HT-29 (cell line): ENCODE results near the gene SLC39A12. TPM values are rescaled to one million over a fixed set of nuclear protein-coding genes. Genes with fewer than 3 reads are reported as not detected.
A peak's percentile ranks its signal among the peaks of the same experiment; 100 is the strongest.
"Not testable (repeated sequence)": the region's sequence is repeated elsewhere in the genome, so short reads cannot be mapped to it uniquely, and the experiment has no call there.

Source experiments
- DNase-seq: peaks from one replicate; pipeline ENCODE4 v3.0.0-alpha.2; 2015; ENCODE audit warnings: low spot score
- total RNA-seq: library from RNA; depleted of rRNA; stranded (reverse); fragments of >200 nt; shearing (Covaris generic); gene quantifications from 2 replicates; pipeline ENCODE4 v1.2.3, GENCODE V29; 2014; rRNA removed

Gene SLC39A12
- not detected in 2 replicates for total RNA-seq

DNA sequence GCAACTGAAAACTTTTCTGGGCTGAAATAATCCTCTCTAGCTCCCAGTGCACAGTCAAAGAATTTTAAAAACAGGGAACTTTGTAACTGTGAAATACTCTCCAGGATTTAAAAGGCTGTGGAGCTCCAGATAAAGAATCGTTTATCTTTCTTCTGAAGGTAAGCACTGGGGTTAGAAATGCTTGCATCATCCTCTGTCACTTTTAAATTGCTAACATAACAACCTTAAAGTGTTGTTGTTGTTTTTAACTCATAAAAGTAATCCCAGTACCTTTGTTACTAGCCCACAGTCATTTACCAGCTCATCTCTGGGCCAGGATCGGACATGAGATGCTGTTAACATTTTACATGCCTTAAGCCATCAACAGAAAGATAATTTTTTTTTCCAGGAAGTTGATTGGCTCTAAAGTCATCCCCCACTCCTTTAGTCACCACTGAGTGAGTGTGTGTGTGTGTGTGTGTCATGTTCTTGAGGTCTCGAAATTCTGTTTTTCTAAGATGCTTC lies at the start of gene SLC39A12:
TSS of gene SLC39A12 (plus strand) at position 51 of the 504 bp plus-strand sequence. CDS start 1,359 bp downstream, outside the sequence.
- no peak for DNase-seq

- DNase-seq = no peak
These were observed 47.2 kb upstream of the SLC39A12 start for GRCh38 chr10:17904564-17904963.

GRCh38 chr10:17905491-17905890 lies 46.2 kb upstream of the SLC39A12 start:
- no peak for DNase-seq

DNA sequence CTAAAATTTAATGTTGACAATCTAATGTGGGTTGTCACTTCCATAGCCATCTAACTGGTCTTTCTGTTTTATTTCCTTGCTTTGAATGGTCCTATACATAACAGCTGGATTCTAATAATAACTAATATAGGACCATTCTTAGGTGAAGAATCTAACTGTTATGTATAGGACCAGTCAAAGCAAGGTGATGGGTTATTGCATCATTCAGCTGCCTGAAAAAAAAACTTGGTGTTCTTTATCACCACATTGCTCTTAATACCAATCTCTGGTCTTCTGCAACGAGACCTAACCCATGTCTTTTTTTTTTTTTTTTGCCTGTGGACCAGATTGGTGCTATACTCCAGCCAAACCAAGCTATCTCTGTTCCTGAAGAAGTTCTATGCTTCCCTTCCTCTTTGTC lies 45.7 kb upstream of the SLC39A12 start:
- no peak for DNase-seq

DNA sequence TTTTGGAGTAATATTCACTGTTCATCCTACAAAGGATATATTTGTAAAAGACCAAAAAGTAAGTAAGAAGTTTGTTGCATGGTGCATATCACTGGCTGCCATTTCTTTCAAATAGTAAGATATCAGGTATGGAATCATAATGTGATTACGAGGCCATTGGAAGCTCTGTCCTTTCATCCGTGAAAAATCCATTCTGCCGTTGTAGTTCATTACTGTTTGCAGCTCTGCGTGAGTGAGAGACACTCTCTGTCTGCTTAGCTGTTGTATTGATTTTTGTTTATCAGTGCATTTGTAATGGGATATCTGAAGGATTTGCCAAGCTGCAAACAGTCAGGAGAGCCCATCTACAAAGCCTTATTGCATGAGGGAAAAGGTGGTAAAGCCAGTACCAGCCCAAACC lies 44.1 kb upstream of the SLC39A12 start:
- DNase-seq = no peak

GRCh38 chr10:17910125-17910789 lies 41.5 kb upstream of the SLC39A12 start:
- DNase-seq = peak; percentile 53

- no peak for DNase-seq
These were observed 39.0 kb upstream of the SLC39A12 start for GRCh38 chr10:17912754-17913153.

GRCh38 chr10:17913604-17914003 lies 38.1 kb upstream of the SLC39A12 start:
- no peak for DNase-seq

GRCh38 chr10:17914169-17915045 lies 37.3 kb upstream of the SLC39A12 start:
- DNase-seq = no peak

DNA sequence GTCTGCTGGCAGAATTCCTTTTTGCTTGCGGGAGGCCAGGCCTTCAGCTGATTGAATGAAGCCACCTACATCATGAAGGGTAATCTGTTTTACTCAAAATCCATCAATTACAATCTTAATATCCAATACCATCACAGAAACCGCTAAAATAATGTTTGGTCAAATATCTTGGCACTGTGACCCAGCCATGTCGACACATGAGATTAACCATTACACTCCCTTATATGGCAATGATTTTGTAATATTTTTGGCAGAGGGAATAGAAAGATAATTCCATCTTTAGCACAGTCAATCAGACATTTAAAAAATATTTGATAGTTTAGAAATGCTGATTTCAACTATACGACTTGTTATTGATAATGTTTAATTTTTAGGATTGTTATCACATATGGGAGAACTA lies 36.5 kb upstream of the SLC39A12 start:
- no peak for DNase-seq

GRCh38 chr10:17918187-17918903 lies 33.4 kb upstream of the SLC39A12 start:
- no peak for DNase-seq

DNA sequence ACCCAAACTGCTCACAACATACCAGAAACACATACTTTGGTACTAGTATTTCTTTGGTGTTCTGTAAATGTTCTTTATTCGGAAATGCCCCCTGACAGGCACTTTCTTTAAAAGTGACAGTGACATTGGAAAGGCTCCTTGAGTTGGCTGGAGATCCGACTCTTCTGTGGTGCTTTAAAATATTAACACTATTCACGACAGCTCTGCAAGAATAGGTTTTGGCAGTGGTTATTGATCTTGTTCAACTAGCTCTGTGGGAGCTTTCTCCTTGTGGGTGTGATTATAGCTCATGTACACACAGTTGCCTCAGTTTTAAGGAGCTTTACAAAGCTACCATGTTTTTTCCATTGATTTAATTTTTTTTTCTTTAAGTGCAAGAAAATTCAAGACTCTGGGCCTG lies 30.3 kb upstream of the SLC39A12 start:
- no peak for DNase-seq

DNA sequence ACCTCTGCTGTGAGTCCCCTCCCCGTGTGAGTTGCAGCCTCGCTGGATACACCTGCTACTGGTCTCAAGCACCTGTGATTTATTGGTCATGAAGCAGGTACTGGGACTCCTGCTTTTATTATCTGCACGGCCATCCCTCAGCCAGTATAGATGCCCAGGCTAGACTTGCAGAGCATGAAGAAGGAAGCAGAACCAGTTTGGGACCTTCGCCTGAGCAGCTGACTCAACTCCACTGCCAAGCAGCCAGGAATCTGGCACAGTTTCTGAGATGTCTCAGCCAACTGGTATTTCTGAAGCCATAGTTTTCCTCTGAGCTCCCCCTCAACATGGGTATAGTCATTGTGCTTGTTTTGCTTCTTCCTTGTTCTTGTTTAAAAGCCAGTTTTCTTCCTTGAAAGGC lies 28.0 kb upstream of the SLC39A12 start:
- no peak for DNase-seq

GRCh38 chr10:17943033-17943745 lies 8.5 kb upstream of the SLC39A12 start:
- DNase-seq = no peak

DNA sequence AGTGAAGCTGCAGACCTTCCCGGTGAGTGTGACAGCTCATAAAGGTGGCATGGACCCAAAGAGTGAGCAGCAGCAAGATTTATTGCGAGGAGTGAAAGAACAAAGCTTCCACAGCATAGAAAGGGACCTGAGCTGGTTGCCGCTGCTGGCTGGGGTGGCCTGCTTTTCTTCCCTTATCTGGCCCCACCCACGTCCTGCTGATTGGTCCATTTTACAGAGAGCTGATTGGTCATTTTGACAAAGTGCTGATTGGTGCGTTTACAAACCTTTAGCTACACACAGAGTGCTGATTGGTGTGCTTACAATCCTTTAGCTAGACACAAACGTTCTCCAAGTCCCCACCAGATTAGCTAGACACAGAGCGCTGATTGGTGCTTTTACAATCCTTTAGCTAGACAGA lies 1.4 kb upstream of the SLC39A12 start:
- not testable (repeated sequence) for DNase-seq

DNA sequence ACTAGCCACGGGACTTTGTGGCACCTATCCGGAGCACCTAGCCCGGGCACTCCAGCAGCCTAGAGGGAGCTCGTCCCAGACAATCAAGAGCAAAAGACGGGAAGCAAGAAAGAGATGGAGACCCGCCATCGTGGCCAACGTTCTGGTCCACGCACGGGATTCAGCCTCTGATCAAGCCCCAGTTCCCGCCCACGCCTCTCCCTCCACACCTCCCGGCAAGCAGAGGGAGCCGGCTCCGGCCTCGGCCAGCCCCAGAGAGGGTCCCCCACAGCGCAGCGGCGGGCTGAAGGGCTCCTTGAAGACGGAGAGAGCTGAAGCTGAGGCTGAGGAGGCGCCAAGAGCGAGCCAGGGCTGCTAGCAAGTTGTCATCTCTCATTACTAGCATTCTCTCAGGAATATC lies 992 bp upstream of the SLC39A12 start:
- no peak for DNase-seq

DNA sequence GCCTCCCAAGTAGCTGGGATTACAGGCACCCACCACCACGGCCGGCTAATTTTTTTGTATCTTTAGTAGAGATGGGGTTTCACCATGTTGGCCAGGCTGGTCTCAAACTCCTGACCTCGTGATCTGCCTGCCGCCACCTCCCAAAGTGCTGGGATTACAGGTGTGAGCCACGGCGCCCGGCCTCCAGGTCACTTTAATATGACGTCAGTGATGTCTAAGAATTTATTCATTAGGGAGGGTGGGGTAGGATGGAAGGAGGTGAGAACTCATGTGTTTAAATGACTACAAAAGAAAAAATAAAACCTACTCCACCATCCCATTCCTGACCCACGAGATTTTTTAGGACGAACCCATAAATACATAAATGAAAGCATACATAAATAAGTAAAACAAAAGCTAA lies 2.7 kb downstream of the SLC39A12 start:
- not testable (repeated sequence) for DNase-seq

DNA sequence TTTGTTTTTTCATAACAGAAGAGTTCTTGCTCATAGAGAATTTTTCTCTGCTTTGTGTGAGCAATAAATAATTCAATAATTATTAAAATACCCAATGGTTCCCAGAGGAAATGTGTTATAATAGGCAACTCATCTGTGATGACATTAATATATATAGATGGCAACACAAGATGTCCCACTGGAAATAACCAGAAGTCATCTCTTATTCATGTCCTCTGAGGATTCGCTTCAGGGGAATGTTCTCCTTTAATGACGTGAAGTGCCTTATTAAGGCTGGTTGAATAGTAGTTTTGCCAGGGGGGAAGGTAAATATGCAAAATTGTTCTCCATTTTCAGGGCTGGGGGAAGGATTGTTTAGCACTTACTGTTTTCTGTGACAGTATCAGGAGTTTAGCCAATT lies 3.1 kb downstream of the SLC39A12 start:
- DNase-seq = no peak

GRCh38 chr10:17958049-17958448 lies 6.3 kb downstream of the SLC39A12 start:
- DNase-seq = no peak

DNA sequence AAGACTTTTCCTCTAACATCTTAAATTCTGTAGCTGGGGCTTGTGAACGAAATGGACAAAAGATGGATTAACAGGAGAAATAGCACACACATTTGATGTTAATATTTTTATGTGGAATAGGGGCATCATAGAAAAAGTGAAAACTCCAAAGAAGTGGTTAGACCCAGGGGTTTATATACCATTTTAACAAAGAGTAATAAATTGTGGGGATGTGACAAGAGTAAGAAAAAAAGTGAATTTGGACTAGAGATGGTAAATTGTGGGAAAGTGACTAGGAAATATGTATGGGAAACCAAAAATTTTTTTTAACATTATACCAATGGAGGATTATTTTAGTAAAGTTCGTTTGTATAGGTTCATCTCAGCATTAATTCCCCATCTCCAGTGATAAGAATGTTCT lies 8.2 kb downstream of the SLC39A12 start:
- DNase-seq = no peak
